Aortic smooth muscle cell (primary cell): ENCODE measurements around the gene PCGF5. TPM values are rescaled to one million over a fixed set of nuclear protein-coding genes. Genes with fewer than 3 reads are reported as not detected.

ENCODE experiments used
- total RNA-seq: library from RNA; depleted of rRNA; stranded (reverse); fragments of >200 nt; gene quantifications from 2 replicates; pipeline ENCODE4 v1.2.3, GENCODE V29; 2014

PCGF5 gene
- 27.9 and 37.9 TPM in 2 replicates for total RNA-seq

DNA sequence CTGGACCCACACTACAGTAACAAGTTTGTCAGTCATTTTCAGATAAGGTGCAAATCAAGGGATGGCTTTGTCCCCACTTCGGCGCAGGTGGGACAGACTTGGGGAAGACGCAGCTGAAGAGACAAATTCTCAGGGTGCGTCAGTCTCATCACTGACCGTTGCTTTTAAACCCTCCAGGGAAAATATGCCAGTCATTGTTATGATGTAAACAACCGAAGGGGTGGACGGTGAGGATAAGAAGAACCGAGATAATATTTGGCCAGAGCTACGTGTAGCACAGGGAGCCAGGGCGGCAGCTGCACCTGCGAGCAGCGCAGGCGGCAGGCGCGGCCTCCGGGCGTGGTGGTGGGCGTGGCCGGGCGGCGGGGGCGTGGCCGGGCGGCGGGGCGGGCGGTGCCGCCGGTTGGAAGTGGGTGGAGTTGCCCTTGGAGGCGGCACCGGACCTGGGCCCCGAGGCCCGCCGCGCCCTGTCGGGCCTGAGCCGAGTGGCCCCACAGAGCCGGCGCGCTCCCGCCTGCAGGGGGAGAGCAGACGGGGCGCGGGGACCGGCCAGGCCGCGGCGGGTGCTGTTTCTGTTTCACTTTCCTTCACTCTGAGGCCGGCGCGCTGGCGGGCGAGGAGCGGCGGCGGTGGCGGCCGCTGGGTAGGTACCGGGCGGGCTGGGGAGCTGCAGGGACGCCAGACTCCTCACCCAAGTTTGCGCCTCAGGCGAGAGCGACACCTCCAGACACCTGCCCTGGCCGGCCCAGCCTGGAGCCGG is at the start of gene PCGF5:
PCGF5 (plus strand) TSS at position 470 of the 760 bp plus-strand sequence. CDS start 2,209 bp downstream, outside the sequence.

Other genes with a start within 250 kb of the PCGF5 start
- 5.3 and 7.8 TPM in 2 replicates for gene HECTD2, start 189.7 kb downstream of the PCGF5 start, total RNA-seq